Stimulated activated CD8-positive, alpha-beta memory T cell treated with anti-CD3 and anti-CD28 coated beads, Interleukin-4, amount 100 ng/mL, for 24 hours (primary cell): ENCODE data around the gene SUPT7L.
"Not testable (repeated sequence)": the region's sequence is repeated elsewhere in the genome, so short reads cannot be mapped to it uniquely, and the experiment has no call there.

Experiments
- DNase-seq: peaks from one replicate; pipeline ENCODE4 v3.0.0-alpha.2; 2020; ENCODE audit warnings: low read depth

The SUPT7L gene

DNA sequence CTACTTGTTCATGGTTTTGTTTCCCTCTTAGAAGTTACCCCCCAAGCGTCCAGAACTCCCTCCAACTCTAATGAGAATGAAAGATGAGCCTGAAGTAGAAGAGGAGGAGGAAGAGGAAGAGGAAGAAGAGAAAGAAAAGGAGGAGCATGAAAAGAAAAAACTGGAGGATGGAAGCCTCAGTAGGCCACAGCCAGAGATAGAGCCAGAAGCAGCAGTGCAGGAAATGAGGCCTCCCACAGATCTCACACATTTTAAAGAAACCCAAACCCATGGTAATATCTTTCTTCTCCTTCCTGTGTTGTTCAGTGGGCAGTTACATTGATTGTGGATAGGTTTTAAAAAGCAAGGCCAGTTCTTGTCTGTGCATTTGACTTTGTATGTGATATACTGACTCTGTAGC, 21.6 kb upstream of the SUPT7L start:
- DNase-seq, result not testable (repeated sequence)

DNA sequence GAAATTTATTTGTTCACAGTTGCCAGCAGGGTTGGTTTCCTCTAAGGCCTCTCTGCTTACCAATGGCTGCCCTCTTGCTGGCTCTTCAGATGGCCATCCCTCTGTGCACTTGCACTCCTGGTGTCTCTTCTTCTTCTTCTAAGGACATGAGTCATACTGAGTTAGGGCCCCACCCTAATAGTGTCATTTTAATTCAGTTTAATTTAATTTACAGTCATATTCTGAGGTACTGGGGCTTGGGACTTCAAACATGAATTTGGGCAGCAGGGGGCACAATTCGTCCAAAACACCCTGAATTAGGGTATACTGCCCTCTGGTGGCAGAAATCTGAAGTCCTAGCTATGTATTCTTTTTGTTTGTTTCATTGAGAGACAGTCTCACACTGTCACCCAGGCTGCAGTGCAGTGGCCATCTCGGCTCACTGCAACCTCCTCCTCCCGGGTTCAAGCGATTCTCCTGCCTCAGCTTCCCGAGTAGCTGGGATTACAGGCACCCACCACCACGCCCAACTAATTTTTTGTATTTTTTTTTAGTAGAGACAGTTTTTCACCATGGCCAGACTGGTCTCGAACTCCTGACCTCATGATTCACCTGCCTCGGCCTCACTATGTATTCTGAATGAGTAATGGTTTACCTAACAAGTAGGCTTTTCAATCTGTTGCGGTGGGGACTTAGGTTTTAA, 20.1 kb upstream of the SUPT7L start:
- peak; percentile 75 for DNase-seq

DNA sequence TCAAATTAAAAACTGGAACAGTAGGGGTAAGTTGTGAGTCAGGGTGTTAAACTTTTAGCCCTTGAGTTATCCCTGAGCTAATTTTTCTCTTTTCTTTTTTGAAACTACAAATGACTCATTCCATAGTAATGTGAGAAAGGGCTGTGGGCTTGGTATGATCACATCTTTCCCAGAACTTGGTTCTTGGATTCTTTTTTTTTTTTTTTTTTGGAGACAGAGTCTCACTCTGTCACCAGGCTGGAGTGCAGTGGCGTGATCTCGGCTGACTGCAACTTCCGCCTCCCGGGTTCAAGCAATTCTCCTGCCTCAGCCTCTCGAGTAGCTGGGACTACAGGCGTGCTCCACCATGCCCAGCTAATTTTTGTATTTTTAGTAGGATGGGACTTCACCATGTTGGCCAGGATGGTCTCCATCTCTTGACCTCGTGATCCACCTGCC, 18.9 kb upstream of the SUPT7L start:
- DNase-seq, result not testable (repeated sequence)

DNA sequence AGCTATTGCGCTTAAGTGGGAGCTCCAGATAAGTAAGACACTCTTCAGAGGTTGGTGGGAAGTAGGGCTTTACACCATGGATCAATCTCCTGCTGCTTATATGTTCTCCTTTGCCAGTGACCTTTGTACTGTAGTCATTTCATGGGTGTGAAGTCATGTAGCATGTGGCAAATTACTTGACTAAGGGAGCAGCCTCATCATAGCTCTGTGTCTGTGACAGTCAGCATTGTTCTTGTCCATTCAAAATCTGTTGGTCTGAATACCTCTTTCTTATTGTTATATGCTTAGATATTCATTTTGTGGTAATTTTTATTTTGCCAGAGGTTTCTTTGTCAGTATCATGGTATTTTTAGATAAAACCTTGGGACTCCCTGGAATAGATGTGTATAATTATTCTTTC, 18.4 kb upstream of the SUPT7L start:
- no peak for DNase-seq

DNA sequence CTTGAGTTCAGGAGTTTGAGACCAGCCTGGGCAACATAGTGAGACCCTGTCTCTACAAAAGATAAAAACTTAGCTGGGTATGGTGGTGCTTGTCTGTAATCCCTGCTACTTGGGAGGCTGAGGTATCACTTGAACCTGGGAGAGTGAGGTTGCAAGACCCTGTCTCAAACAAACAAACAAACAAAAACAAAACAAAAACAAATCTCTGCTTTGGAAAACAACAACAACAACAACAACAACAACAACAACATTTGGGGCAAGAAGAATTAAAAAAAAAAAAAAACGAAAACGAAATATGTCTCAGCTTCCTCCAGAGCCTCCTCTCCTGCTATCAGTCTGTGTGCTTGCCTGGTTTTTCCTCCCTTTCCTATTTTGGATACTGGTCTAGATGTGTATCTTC, 17.2 kb upstream of the SUPT7L start:
- no peak for DNase-seq

DNA sequence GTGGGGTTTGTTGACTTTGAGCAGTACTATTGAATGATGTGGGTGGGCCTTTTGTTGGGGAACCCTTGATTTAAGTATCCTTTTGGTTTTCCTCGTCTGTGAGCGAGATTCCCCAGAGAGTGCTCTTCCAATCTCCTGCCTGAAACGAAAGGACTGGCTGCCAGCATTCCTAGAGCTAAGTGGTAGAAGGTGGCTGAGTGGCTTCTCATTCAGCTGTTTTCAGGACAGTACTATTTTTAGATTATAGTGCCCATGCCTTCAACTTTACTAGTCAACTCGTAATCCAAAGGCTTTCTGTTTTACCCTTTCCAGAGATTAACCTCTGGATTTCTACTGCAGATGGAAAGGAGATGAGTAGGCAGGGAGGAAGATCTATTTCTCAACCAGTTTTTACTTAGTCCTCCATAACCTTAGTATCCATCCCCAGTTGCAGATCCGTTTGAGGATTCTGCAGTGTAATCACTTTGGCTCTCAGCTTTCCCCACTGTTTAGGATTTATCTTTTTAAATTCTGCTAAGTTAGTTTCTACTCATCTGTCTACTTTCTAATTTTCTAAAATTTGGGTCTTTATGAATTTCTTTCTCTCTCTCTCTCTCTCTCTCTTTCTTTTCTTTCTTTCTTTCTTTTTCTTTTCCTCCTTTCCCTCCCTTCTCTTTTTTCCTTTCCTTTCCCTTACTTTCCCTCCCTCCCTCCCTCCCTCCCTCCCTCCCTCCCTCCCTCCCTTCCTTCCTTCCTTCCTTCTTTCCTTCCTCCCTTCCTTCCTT, 9.5 kb upstream of the SUPT7L start:
- DNase-seq, result no peak

DNA sequence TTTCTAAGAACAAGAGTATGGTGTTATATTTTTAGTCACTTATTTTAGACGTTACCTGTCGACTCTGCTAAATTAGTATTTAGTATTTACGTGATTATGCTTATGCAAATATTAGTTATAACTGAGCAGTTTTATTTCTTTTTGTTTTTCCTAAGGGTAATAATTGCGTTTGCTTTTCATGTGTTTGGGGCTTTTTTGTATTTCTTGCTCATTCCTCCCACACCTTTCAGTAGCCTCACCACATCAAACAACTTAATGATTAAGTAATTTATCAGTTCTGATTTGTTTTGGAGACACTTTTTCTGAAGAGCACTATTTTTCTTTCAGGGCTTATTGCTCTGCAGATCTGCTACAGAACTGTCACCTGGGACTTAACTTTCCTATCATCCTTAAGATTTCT, 7.8 kb upstream of the SUPT7L start:
- no peak for DNase-seq

DNA sequence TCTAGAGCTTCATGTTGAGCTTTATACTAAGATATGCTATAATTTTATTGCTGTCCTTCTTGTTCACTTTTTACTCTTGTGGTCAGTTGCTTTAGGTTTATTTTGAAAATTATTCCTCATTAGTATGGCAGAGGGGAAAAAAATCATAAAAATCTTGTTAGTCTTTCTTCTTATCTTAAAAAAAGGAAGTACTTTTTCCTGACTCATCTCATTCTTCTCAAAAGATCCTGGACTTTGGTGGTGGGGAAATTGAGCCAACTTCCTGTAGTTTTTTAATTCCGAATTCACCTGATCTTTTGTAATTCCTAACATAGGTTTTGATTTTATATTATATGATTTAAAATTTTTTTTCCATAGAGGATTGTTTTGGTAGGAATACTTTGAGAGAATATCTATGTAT, 4.0 kb upstream of the SUPT7L start:
- DNase-seq, result no peak

DNA sequence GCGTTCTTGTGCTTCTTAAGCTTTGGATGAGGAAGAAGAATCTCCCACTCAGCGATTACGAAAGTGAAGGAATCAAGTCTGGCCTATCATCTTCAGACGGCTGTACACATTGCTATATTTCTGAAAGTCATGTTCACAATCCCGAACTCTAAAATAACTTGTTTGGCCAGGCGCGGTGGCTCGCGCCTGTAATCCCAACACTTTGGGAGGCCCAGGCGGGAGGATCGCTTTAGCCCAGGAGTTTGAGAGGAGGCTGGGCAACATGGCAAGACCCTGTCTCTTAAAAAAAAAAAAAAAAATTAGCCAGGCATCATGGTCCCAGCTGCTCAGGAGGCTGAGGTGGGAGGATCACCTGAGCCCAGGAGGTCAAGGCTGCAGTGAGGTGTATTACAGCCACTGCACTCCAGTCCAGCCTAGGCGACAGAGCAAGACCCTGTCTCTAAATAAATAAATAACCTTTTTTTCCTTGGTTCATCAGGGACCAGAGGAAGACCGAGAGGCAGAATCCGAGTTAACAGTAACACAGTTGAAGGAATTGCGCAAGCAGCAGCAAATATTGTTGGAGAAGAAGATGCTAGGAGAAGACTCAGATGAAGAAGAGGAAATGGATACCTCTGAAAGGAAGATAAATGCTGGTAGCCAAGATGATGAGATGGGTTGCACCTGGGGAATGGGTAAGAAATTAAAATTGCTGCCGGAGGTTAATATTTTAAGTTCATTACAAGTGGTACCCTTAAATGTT, 1.4 kb upstream of the SUPT7L start:
- no peak for DNase-seq

DNA sequence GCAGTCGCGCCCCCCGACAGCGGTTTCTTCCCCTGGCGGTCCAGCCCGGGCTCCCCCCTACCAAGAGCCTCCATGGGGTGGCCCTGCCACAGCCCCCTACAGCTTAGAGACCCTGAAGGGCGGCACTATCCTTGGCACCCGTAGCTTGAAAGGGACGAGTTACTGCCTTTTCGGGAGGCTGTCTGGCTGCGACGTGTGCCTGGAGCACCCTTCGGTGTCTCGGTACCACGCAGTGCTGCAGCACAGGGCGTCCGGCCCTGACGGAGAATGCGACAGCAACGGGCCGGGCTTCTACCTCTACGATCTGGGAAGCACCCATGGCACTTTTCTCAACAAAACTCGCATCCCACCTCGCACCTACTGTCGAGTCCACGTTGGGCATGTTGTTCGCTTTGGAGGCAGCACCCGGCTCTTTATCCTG, 750 bp upstream of the SUPT7L start:
- no peak for DNase-seq

DNA sequence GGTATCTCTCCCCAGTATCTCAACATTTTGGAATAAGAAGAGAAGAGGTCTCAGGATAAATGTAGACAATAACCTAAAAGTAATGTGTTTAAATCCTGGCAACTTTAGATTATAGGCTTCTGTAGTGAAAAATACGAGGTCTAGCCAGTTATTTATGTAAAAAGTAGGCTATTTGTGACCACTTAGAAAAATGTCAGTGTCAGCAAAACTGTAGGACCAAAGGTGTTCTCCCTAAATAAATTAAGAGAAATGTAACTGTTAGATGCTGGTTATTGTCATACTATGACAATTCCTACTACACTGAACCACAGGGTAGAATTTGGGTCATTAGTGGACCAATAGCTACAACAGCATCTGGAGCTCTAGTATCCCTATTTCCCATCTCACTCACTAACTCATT, 2.0 kb downstream of the SUPT7L start:
- DNase-seq, result no peak

DNA sequence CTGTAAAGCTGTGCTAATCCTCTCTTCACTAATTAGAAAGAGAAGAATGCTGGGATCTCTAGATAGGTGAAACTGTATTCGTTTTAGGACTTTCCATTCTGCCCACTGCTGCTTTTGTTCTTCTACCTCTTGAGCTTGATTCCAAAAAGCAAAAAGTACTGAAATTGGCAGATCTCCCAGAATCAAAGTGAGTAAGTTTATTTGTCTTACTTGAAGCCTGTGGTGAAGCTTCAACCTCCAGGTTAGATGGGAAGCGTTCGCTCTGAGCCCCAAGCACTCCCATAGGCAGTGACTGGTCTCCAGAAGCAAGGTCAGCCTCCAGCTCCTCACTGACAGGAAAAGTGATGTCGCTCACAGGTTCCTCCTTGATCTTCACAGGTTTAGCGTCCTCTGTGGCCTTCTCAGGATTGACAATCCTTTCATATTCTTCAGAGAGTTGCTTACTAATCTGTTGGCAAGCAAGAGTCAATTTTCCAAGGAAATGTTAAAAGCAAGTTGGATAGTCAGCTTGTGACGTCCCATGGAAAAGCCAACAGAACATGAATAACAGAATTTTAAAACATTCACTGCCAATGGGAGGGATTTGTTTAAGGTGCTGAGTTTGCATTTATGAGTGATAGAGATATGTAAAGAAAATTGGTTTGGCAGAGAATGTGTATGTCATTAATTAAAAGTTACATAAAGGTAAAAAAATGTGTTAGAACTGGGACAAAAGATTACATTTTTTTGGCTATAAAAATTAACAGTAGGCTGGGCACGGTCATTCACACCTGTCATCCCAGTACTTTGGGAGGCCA, 8.1 kb downstream of the SUPT7L start:
- DNase-seq, result no peak

DNA sequence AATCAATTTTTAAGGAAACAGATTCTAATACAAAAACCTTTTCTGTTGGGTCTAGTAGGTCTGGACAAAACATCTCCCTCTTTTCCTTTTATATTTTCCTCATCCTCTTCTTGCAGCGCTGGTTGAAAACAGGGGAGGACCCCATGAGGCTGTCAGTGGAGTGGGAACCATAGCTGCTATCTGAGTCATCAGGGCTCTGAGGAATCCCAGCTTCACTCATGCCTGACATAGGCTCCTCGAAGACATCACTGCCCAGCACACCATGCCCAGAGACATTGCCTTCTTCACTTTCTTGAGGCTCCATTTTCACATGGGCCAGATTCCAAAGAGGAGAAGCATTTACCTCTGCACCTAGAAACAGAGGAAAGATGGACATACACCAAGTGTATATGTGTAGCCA, 10.0 kb downstream of the SUPT7L start:
- no peak for DNase-seq

DNA sequence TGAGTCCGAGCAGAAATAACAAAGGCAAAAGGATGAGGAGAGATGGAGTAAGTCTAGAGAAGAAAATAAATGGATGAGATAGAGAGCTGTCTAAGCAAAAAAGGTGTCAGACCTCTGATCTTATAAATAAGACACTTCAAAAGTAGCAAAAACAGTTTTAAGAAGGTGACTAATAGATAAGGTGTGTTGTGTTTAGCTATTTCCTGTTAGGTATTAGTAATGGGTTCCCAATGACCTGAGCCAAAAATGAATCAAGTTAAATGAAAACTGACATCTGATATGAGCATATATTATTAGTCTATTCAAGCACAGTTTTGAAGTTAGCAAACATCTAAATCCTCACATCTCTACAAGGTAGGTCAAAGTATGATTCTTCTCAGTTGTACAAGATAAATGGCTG, 10.6 kb downstream of the SUPT7L start:
- DNase-seq, result no peak

DNA sequence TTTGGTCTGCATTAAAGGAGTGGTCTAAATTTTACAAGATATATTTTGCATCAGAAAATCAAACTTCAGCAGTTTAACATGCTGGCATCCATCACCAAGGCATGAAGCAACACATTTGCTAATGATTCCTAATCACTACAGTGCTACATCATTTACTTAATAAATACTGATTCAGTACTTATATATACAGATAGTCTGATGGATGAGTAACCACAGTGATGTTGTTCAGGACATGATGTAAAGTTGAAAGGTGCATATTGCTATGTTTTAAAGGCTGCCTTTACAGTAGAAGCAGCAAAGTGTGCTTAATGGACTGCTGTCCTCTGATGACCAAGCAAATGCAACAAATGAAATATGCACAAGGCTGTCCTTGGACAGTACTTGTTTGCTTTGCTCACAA, 11.1 kb downstream of the SUPT7L start:
- no peak for DNase-seq

DNA sequence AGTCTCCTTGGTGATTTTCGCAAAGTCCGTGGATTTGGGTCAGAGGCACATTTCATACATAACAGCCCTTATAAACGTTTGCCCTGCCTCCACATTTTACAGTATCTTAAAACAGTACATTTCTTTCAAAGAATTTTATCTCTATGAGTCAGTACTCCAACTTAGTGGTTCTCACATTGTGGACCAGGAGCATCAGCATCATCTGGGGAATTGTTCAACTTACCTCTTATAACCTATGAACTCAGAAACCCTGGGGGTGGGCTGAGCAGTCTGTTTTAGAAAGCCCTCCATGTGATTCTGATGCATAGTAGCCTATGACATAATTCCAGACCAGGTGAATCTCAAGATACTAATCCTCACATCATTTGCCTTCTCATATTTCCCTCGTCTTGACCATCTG, 12.4 kb downstream of the SUPT7L start:
- DNase-seq, result no peak

DNA sequence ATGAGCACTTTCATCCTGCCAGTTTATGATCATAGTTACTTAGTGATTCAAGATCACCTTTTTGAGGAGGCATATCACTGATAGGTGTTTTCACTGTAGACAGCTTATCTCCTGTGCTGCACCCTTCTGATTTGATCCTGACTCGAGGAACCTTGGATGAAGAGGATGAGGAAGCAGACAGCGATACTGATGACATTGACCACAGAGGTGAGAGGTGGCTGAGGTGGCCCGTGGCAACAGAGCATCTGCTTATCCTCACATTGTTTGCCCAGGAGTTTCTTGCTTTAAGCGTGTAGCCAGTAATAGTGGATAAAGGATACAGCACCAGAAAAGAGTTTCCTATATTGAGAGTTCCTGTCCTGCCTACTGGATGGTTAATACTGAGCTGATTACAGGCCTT, 15.7 kb downstream of the SUPT7L start:
- no peak for DNase-seq

DNA sequence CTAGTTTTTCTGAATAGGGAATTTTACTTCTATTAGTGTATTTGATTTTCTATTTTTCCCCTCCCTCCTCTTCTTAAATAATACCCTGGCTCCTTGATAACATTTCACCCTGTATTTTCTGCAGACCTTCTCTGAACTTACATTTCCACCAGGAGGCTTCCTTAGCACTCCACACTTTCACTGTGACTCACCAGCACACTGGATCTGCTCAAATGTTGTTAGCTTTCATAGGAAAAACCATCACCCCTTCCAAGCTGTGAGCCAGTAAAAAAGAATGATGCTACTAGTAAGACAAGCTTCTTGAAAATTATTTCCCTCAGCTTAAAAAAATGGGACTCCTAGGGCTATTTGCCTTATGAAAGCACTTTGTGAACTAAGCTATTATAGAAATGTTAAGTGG, 16.1 kb downstream of the SUPT7L start:
- DNase-seq, result no peak

DNA sequence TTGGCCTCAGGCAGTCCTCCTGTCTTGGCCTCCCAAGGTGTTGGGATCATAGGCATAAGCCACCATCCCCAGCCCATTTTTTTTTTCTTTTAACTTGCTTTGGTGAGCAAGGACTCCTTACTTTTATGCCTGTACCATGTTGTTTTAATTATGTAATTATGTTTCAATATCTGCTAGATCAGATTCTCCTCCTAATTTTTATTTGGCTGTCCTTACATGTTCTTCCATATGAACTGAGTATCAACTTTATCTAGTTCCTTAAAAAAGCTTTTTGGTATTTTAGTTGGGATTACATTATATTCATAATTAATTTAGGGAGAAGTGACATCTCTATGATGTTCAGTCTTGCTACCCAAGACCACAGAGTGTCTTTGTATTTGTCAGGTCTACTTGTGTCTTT, 18.2 kb downstream of the SUPT7L start:
- no peak for DNase-seq

DNA sequence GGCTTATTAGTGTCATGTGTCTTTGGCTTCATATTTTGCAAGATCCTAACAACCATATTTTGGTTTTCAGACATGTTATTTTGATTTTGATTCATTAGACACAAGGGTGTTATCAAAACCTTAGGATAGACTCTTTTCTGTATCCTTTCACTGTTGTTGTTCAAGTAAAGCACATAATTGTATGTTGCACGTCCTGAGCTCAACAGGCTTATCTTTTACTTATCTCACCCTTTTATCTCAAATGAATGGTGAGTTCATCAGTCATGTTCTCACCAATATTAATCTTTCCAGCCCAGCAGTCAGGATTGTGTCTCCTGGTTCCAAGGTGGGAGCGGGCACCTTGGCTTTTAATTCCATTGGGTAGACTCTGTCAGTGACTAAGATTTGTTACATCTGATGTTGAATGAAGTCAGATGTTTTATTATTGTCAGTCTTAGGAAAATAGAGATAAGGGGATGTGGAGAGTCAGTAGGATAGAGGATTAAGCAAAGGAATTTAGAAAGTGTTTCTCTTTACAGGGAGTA, 22.6 kb downstream of the SUPT7L start:
- no peak for DNase-seq

DNA sequence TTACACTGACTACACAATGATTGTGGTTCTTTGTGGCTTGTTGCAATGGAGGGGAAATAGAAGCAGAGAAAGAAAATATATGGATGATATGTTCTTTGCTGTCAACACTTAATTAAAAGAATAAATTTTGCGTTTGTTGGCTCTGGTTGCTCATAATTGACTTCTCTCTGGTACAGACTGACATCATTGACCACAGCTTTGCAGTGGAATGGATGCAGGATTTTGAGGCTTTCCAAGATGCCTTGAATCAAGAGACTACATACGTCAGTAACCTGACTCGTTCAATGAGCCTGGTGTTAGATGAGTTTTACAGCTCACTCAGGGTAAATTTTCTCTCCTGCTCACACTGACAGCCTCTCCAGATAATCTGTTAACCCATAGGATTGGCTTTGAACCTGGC, 24.7 kb downstream of the SUPT7L start:
- no peak for DNase-seq

DNA sequence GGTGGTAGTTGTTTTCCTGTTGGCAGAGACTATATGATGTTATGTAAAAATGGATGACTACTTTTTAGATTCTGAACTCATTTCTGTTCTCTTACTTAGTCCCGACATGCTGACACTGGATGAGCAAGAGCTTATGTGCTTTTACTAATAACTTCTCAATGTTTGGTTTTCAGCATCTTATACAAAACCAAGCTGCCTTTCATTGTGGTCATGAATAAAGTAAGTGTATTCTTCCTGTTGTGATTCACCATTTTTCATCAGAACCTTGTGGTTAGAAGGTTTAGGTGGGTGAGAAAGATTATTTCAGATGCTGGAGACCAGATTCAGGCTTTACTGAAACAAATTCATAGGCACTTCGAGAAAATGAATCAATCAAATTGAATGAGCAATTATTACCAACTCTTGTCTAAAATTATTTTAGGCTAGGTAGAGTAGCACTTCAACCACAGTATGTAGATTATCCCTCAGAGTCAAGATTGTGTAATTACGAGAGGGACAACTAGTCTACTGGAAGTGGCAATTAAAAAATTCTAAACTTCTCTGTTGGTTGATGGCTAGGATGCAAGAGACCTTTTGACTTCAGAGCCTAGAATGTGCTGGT, 25.3 kb downstream of the SUPT7L start:
- DNase-seq, result no peak
